Ovary (tissue), 9 donors: ENCODE results near the gene MTHFS. TPM values are rescaled to one million over a fixed set of nuclear protein-coding genes. Genes with fewer than 3 reads are reported as not detected.

Experiments
- DNase-seq, 5 donors: peaks; one replicate each; pipeline ENCODE4 v3.0.0-alpha.2; 2019 to 2020
- H3K27ac ChIP-seq, 2 donors: fragments of 200-600 bp; one replicate each; pipeline versions ENCODE4 v1.5.1 to v1.8.0; 2019 to 2022
- H3K27me3 ChIP-seq: fragments of 200-600 bp; one replicate; pipeline ENCODE4 v1.8.0; 2022
- H3K36me3 ChIP-seq: fragments of 200-600 bp; sonication (generic); one replicate; pipeline ENCODE4 v1.5.1; 2019
- H3K4me1 ChIP-seq: one replicate; pipeline ENCODE4 v1.8.1; 2013; ENCODE audit warnings: mild to moderate bottlenecking, moderate library complexity; ENCODE audit not compliant: insufficient read depth
- H3K4me3 ChIP-seq: fragments of 200-600 bp; sonication (generic); one replicate; pipeline ENCODE4 v1.5.1; 2017
- H3K9me3 ChIP-seq, 2 donors: fragments of 200-600 bp in 1 of 2; sonication (generic) in 1 of 2; one replicate each; pipeline versions ENCODE4 v1.5.1 to v1.8.1; 2013 to 2019; ENCODE audit warnings: mild to moderate bottlenecking in 1 of 2, moderate library complexity in 1 of 2
- CTCF ChIP-seq, 3 donors: fragments of 450-650 bp in 2 of 3; fragments of 200-600 bp in 1 of 3; IDR thresholded peaks; one replicate each; pipeline versions ENCODE4 v1.5.1 to v1.8.0; 2016 to 2022; ENCODE audit warnings: antibody characterized with exemption in 3 of 3, mild to moderate bottlenecking in 1 of 3
- EP300 ChIP-seq: sonication (generic); formaldehyde crosslinking; IDR thresholded peaks from one replicate; pipeline ENCODE4 v1.6.1; 2017; ENCODE audit warnings: antibody characterized with exemption
- POLR2A ChIP-seq: fragments of 450-650 bp; IDR thresholded peaks from one replicate; pipeline ENCODE4 v1.6.1; 2017; ENCODE audit warnings: antibody characterized with exemption, mild to moderate bottlenecking, moderate library complexity
- WGBS, 3 donors: extraction: QIAGEN DNeasy Blood & Tissue Kit in 1 of 3; methylation state at CpG; one replicate each; pipeline versions ENCODE4 v1.1.5 to v1.1.7; 2013 to 2017; 5-methylcytosine and 5-hydroxymethylcytosine counted together
- intact Hi-C, 4 donors: fragments of 100-400 bp; cut with DNase I; formaldehyde crosslinking; loops; one replicate each; pipeline versions ENCODE4 v1.11.0 to v1.15.1; 2022 to 2023
- polyA plus RNA-seq, 2 donors: library from polyadenylated mRNA; stranded (reverse); fragments of 200-250 nt in 1 of 2; fragments of 350-450 nt in 1 of 2; fragmentation: Illumina TruSeq in 1 of 2; extraction: RNeasy Lipid Tissue Mini Kit (QIAGEN cat#74804) in 1 of 2; gene quantifications; one replicate each; pipeline ENCODE4 v1.2.3, GENCODE V29; 2013 to 2014
- total RNA-seq, 7 donors: library from RNA; depleted of rRNA in 2 of 7; stranded (reverse); fragments of >200 nt in 2 of 7; fragmentation: NEBNext Ultra II Directional in 3 of 7; extraction: Animal tissue kit (Norgen Biotek cat#: 25700) in 3 of 7; gene quantifications; one replicate each; pipeline versions ENCODE4 v1.1.0 to v1.2.4, GENCODE V29; 2016 to 2023
- donor health status: DM: no; HTN: no; CAD: no; lungs with moderate emphysema.
- donor health status: DM: no; HTN: no; CAD: no.
- donor health status: Bipolar disorder and iron deficiency.
- donor health status: DM: yes; HTN: yes; CAD: no.
- donor health status: DM: no; HTN: no; CAD: no.
- donor health status: DM: yes; HTN: yes; CAD: no.

The MTHFS gene
- total and polyA plus RNA-seq, 9 donors, result 5.6 to 25.0 (median 14.2) TPM

- Histone ChIP-seq H3K9me3 (no peaks in the 10 kb centered on the region), H3K27ac (no peak overlapping the region), H3K36me3 (no peaks in the 10 kb centered on the region), H3K27me3 (no peaks in the 10 kb centered on the region), H3K4me1 (no peaks in the 10 kb centered on the region), H3K4me3 (no peak overlapping the region)
- intact Hi-C loops, result no loop called here
- DNase-seq, result no peak
- 97 to 99% (median 97%) methylated on average over 5 of the region's 5 CpGs for WGBS, 3 donors
- TF ChIP-seq POLR2A (no peak), EP300 (no peak), CTCF (IDR thresholded peaks at IDR 0.05) (no peak)
Observed at GRCh38 chr15:79875213-79875612, 21.6 kb downstream of the MTHFS start.

- Histone ChIP-seq H3K4me3 (no peak overlapping the region), H3K4me1 (no peaks in the 10 kb centered on the region), H3K36me3 (no peaks in the 10 kb centered on the region), H3K27ac (no peak overlapping the region), H3K9me3 (no peaks in the 10 kb centered on the region), H3K27me3 (no peaks in the 10 kb centered on the region)
- DNase-seq, result no peak
- TF ChIP-seq CTCF (IDR thresholded peaks at IDR 0.05), result no peak
- TF ChIP-seq EP300, result no peak
- no peak for TF ChIP-seq POLR2A
- intact Hi-C loops, result no loop called here
Observed at GRCh38 chr15:79874242-79874641, 22.6 kb downstream of the MTHFS start.

GRCh38 chr15:79872358-79873017 is 24.3 kb downstream of the MTHFS start:
- Histone ChIP-seq H3K9me3 (no peaks in the 10 kb centered on the region), H3K27me3 (no peaks in the 10 kb centered on the region), H3K27ac (no peak overlapping the region), H3K4me3 (no peak overlapping the region), H3K4me1 (no peaks in the 10 kb centered on the region), H3K36me3 (no peaks in the 10 kb centered on the region)
- intact Hi-C loops, result no loop called here
- TF ChIP-seq EP300 (no peak), POLR2A (no peak), CTCF (IDR thresholded peaks at IDR 0.05) (no peak)
- 88 to 93% (median 91%) methylated on average over 8 of the region's 8 CpGs for WGBS, 3 donors
- no peak for DNase-seq

- Histone ChIP-seq H3K4me3 (no peak overlapping the region), H3K27ac (no peak overlapping the region), H3K4me1 (no peaks in the 10 kb centered on the region), H3K36me3 (no peaks in the 10 kb centered on the region), H3K9me3 (no peaks in the 10 kb centered on the region), H3K27me3 (no peaks in the 10 kb centered on the region)
- intact Hi-C loops, result no loop called here
- WGBS, 3 donors, result 71 to 99% (median 95%) methylated on average over 2 of the region's 2 CpGs
- DNase-seq, result no peak
- no peak for TF ChIP-seq POLR2A
- no peak for TF ChIP-seq CTCF (IDR thresholded peaks at IDR 0.05)
- TF ChIP-seq EP300, result no peak
Observed at GRCh38 chr15:79868554-79868953, 28.3 kb downstream of the MTHFS start.
